Measurements from ENCODE around the gene SDK2. TPM values are rescaled to one million over a fixed set of nuclear protein-coding genes. Genes with fewer than 3 reads are reported as not detected.

Gene SDK2
- total and polyA plus RNA-seq, 2 of the 4 experiments (the other 2 are of a cell fraction), result under 0.01 to 0.03 TPM

DNA sequence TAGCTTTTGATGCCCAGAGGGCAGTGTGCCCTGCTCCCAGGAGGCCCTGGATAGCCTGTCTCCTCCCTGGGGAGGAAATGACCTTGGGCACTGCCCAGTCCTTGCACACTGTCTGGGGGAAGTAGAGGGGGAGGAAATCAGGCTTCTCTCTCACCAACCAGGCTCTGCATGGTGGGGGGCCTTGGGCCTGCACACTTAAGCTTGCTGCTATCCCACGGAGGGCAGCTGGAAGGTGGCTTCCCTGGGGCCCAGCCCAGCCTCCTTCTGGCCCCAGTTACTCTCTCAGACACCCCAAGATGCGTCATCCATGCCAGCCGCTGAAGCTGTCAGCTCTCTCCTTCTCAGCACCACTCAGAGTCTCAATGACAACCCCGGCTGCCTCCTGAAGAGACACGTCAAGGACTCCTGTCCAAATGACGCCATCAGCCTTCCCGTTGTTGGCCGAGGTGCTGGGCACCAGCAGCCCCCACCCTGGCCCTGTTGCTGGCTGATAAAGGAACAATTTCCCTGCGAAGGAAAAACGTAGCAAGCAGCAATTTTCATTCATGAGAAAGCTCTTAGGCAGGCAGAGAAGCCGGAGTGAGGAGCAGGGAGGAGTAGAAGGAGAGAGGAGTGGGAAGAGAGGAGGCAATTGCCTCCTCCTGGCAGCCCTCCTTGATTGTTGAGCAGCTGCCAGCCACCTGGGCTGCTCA lies 95.5 kb downstream of the SDK2 start:
- H3K27ac ChIP-seq (ENCODE audit: insufficient read depth, low read length), result no peak overlapping the region
- no peak overlapping the region for H3K18ac ChIP-seq (ENCODE audit: low read depth, low read length)
- ChIA-PET CTCF (no interaction called here), POLR2A (ENCODE audit: unreplicated experiment) (no interaction called here)
- intact Hi-C loops (cut with micrococcal nuclease), result no loop called here
- no TSS peak for BruUV-seq (replicated peaks)
- dilution Hi-C loops (cut with HindIII; ENCODE audit: low sequenced_read_pairs, unreplicated experiment), result no loop called here
- H3K23ac ChIP-seq (ENCODE audit: low read depth, low read length), result no peak overlapping the region
- H3K14ac ChIP-seq (replicated peaks; ENCODE audit: low read depth, low read length), result no peak overlapping the region
- H3K9me1 ChIP-seq (ENCODE audit: insufficient read depth, low read length), result no peaks in the 10 kb centered on the region
- no peak overlapping the region for H4K91ac ChIP-seq (ENCODE audit: insufficient read depth, low read depth, low read length)
- no CpG with 5 or more reads among the region's 11 CpGs for WGBS, 2 experiments (ENCODE audit: extremely low coverage in 2 of 2, insufficient read length in 1 of 2)
- H3K36me3 ChIP-seq (ENCODE audit: control insufficient read depth, insufficient read depth, low read length), result no peaks in the 10 kb centered on the region
- no peaks in the 10 kb centered on the region for H3K4me1 ChIP-seq (ENCODE audit: control insufficient read depth, insufficient read depth, low read length)
- H3K9me3 ChIP-seq (ENCODE audit: control insufficient read depth, insufficient read depth, low read length), result no peaks in the 10 kb centered on the region
- ATAC-seq (ENCODE audit: low read depth) (no peak), DNase-seq (no peak)
- in situ Hi-C loops (cut with MboI; ENCODE audit: low sequenced_read_pairs), result loop anchor here (25.0 kb wide), 1 partner anchor 286 kb away; the partner anchor contains the start of gene CPSF4L
- H3K56ac ChIP-seq (ENCODE audit: extremely low read depth, insufficient read depth, low read length), result no peak overlapping the region
- TF ChIP-seq RFX5 (IDR thresholded peaks at IDR 0.05; ENCODE audit: low read depth, low read length), result no peak
- TF ChIP-seq CHD1 (IDR thresholded peaks at IDR 0.05; ENCODE audit: low read depth, low read length), result no peak
- TF ChIP-seq ELK1 (IDR thresholded peaks at IDR 0.05; ENCODE audit: borderline replicate concordance, low read depth, low read length), result no peak
- TF ChIP-seq FOS (IDR thresholded peaks at IDR 0.05; ENCODE audit: low read depth, low read length), result no peak
- no peak for TF ChIP-seq CEBPB (IDR thresholded peaks at IDR 0.05; ENCODE audit: low read depth, low read length)
- TF ChIP-seq MXI1 (IDR thresholded peaks at IDR 0.05; ENCODE audit: borderline replicate concordance, low read depth, low read length), result no peak
- no peak for TF ChIP-seq RCOR1 (IDR thresholded peaks at IDR 0.05; ENCODE audit: insufficient replicate concordance, low read length)
- no peak for TF ChIP-seq NFE2L2 (IDR thresholded peaks at IDR 0.05; ENCODE audit: low read depth, low read length)
- TF ChIP-seq BHLHE40 (IDR thresholded peaks at IDR 0.05; ENCODE audit: low read depth, low read length), result no peak
- TF ChIP-seq MAZ (IDR thresholded peaks at IDR 0.05; ENCODE audit: borderline replicate concordance, low read depth, low read length), result no peak
- H2AFZ ChIP-seq (replicated peaks; ENCODE audit: low read length, poor library complexity), result no peak overlapping the region
- no peak overlapping the region for H2BK5ac ChIP-seq (ENCODE audit: low read depth, low read length, poor library complexity, severe bottlenecking)
- no peak overlapping the region for H2BK120ac ChIP-seq (ENCODE audit: low read depth, low read length)
- no peak overlapping the region for H3K4me2 ChIP-seq (ENCODE audit: low read depth, low read length)
- no peak overlapping the region for H2AK5ac ChIP-seq (ENCODE audit: low read depth, low read length)
- H3K4ac ChIP-seq (ENCODE audit: low read depth, low read length), result no peak overlapping the region
- H4K5ac ChIP-seq (ENCODE audit: low read depth, low read length), result no peak overlapping the region
- H2BK20ac ChIP-seq (ENCODE audit: low read depth, low read length), result no peak overlapping the region
- H4K8ac ChIP-seq (ENCODE audit: low read depth in 2 of 2, low read length in 2 of 2), result no peak overlapping the region
- no peak overlapping the region for H2AK9ac ChIP-seq (replicated peaks; ENCODE audit: low read depth, low read length, poor library complexity)
- no peak overlapping the region for H3K4me3 ChIP-seq (ENCODE audit: insufficient read depth, low read depth, low read length)
- H3K9ac ChIP-seq (ENCODE audit: low read depth, low read length), result no peak overlapping the region
- no peaks in the 10 kb centered on the region for H3K79me1 ChIP-seq (ENCODE audit: low read depth in 1 of 2, low read length in 2 of 2)
- H4K20me1 ChIP-seq (ENCODE audit: insufficient read depth, low read length), result no peaks in the 10 kb centered on the region
- H3K27me3 ChIP-seq (ENCODE audit: control insufficient read depth, insufficient read depth, low read length), result no peaks in the 10 kb centered on the region
- H2BK15ac ChIP-seq (ENCODE audit: low read depth, low read length), result no peak overlapping the region
